GM18870 (cell line): ENCODE results near the gene PACS2.

Source experiments
- ATAC-seq: cut with Tn5 transposase; IDR thresholded peaks from one replicate; pipeline ENCODE4 v1.9.1; 2021; ENCODE audit warnings: moderate library complexity; ENCODE audit not compliant: unreplicated experiment

PACS2 gene

GRCh38 chr14:105384041-105384557 is 69.6 kb downstream of the PACS2 start:
- ATAC-seq, result no peak

DNA sequence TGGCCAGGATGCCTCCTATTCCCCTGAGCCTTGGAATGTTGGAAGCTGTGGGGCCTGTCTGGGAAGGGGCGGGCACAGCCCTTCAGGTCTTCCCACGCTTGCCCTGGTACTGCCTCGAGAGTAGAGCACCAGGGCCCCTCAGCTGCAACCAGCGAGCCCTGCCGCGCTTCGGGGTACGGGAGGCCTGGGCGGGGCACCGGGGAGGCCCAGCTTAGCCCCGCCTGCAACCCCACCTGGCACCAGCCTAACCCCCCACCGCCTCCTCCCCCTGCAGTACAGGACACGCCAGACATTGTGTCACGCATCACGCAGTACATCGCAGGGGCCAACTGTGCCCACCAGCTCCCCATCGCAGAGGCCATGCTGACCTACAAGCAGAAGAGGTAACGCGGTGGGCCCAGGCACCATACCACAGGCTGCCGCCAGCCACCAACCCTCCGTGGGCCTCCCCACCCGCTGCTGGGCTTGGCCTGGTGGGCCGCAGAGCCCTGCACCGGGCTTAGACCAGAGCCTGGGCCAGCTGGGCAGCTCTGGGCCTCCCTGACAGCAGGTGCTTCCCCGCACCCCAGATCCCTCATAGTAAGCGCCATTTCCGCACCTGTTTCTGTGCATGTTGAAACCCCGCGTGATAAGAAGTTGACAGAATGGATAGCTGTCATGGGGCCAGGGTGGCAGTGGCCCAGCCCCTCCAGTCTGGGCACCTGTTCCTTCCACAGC is 70.2 kb downstream of the PACS2 start:
- no peak for ATAC-seq

GRCh38 chr14:105385322-105385637 is 70.7 kb downstream of the PACS2 start:
- no peak for ATAC-seq

DNA sequence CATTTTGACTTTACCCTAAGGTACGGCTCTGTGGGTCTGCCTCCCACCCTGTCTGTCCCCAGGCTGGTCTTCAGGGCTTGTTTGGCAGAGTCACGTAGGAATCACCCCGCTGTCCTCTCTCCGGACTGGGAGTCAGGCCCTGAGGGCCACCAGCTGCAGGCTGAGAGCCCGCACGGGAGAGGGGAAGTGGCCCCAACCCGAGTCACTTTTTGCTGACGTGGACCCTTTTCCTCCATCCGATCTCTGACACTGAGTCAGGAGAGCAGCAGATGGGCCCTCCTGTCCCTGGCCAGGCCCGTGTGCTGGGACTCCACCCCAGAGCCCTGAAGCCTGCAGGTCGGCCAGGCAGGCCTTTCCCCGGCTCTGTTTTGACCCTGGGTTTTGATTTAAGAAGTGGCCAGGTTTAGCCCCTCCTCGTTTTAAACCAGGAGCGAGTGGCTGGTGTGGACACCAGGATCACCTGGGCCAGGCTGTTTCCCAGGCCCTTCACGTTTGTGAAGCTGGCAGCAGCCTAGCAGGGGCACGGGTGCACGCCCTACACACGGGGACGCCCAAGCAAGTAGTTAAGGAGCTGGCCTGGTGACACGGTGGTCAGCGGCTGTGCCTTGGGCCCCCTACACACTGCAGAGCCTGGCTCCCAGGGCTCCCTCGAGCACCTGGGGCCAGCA is 71.3 kb downstream of the PACS2 start:
- no peak for ATAC-seq

GRCh38 chr14:105386581-105387529 is 72.3 kb downstream of the PACS2 start:
- ATAC-seq, result no peak

DNA sequence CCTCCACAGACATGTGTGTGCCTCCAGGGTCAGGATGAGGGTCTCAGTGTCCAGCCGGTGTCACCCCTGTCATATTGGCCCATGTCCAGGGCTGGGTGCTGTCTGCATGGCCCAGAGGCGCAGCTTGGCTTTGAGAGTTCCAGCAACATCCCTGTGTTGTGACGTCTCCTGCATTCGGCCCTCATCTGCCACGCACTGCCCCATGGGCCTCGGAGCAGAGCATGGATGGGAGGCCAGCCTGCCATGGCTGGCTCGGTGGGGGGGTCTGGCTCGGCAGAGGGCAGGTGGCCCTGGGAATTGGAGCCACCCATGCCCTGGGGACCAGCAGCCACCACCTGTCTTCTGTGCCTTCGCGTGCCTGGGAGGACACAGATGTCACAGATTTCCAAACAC is 73.0 kb downstream of the PACS2 start:
- no peak for ATAC-seq

GRCh38 chr14:105388110-105388951 is 73.8 kb downstream of the PACS2 start:
- ATAC-seq, result no peak

- ATAC-seq, result no peak
These were observed 74.4 kb downstream of the PACS2 start for GRCh38 chr14:105388976-105389375.

- no peak for ATAC-seq
These were observed 75.0 kb downstream of the PACS2 start for GRCh38 chr14:105389534-105389933.

DNA sequence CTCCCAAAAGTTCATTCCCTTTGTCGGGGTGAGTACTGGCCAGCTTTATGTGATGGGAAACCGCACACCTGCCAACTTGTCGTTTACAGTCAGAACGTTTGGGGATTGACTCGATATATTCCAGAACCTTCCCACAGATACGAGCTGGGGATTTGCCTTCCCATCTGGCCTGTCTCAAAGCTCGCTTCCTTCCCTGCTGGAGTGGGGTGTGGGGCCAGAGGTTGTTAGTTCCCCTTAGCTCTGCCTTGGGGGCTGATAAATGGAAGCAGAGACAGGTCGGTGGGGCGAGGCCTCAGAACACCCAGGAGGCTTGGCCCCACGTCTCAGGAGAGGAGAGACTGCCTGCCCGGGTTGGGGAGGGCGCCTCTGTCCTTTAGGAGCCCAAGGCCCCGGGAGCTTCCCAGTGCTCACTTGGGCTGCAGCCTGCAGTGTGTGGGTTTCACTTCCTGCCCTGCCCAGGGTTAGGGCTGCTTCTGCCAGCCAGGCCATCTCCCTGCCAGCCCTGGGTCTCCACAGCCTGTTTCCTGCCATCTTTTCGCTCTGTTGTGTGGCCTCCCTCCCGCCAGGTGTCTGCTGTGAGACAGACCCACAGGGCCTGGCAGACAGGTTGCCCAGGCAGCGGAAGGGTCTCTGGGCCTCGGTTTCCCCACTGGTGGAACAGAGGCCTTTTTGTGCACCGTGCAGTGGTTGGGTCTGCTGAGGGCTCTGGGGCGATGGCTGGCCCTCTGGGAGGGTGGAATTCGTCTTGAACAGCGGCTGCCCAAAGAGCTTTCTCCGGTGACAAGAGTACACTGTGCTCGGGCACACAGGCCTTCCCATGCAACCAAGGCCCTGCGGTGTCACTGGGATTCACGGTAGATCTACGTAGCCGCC is 75.7 kb downstream of the PACS2 start:
- no peak for ATAC-seq

DNA sequence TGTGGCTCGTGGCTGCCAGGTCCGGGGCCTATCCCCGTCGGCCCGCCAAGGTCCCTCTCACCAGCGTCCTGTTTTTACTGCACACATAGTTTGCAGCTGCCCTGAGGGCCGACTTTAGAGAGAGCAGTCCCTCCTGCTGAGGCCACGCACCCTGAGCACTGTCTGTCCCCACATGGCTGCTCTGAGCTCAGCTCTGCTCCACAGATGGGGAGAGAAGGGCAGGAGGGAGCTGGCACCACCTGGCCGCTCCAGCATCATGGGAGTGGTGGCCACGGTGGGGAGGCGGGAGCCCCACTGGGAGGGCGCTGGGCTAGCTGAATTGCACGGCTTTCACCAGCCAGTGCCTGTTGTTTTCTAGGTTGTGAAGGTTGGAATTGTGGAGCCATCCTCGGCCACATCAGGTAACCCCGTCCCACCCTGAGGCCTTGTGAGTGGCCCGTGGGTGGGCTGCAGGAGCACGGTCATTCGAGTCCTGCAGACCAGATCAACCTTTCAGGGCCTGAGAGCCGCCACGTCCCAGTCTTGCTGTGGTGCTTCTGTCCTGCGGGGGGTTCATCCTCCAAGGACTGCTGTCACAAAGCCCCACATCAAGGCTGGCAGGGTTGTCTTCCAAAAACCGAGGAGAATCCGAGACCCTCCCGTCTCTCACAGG is 76.4 kb downstream of the PACS2 start:
- ATAC-seq, result no peak

GRCh38 chr14:105391541-105391940 is 77.0 kb downstream of the PACS2 start:
- ATAC-seq, result no peak

- ATAC-seq, result no peak
These were observed 77.9 kb downstream of the PACS2 start for GRCh38 chr14:105392131-105393090.

DNA sequence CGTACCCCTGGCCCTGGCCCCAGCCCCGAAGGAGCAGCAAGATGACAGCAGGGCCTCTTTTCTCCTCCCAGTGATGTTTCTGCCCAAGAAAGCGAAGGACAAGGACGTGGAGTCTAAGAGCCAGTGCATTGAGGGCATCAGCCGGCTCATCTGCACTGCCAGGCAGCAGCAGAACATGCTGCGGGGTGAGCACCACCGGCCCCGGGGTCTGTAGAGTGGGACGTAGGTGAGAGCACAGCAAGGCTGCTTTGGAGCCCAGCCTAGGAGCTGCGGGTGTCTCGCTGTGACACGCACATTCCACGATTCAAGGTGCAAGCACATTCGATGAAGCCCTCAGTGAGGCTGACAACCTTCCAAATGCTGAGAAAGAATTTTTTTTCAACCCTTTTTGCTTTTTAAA is 78.6 kb downstream of the PACS2 start:
- ATAC-seq, result no peak

DNA sequence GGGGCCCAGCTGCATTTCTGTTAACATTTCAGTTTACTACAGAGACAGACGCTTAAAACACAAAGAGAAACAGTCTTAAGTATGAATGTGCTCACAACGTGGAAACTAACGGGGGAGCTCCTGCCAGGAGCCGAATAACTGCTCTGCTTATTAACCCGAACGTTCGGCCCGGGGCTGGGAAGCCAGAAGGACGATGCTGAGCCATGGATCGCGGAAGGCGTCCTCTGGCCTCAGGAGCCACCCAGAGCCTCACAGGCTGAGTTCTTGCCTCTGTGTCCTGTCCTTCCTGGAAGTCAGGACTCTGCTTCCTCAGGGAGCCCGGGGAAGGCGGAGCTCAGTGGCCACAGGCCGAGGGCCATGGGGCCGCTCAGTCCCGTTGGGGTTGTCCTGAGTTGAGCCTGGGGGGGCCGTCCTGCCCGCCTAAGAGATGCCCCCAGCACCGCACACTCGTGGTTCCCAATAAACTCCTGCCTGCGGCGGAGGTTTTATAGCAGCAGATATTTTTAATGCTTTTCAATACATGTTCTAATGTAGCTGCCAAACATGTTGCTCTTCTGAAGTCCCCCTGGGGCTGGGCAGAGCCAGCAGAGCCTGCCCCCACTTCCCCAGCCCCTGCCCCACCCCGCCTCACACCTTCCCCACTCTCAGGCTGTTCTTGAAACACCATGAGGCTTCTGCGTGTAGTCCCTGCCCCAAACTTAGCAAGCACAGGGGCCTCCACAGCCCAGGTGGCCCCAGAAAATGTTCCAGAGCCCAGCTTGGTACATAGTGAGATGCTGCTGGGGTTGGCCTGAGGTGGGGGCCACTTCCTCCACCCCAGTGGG is 80.4 kb downstream of the PACS2 start:
- no peak for ATAC-seq

DNA sequence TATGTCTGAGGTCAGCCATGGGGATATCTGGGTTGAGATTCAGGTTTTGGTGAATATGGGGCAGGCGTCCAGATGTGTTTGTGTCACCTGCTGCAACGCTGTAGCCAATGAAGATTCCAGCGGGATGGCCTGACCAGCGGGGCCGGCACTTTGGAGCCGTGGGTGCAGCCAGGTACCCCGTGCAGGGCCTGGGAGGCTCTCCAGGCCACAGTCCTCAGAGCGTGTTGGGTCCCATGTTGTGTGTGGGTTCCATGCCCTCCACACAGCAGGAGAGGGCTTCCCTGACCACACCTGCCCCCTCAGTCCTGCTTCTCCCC is 80.9 kb downstream of the PACS2 start:
- no peak for ATAC-seq

GRCh38 chr14:105397350-105397931 is 82.9 kb downstream of the PACS2 start:
- no peak for ATAC-seq
